Measurements from ENCODE around the gene TMEM41A. TPM values are rescaled to one million over a fixed set of nuclear protein-coding genes. Genes with fewer than 3 reads are reported as not detected.

Gene TMEM41A
- total RNA-seq (2021; ENCODE audit: unreplicated experiment) (30.2 TPM), Bru-seq, nascent RNA (percentile 86 among the genes with signal in this experiment), BruChase-seq, experiment 1, labeled RNA remaining after a 2-hour chase (percentile 94 among the genes with signal in this experiment), BruChase-seq, experiment 2, labeled RNA remaining after a 6-hour chase (percentile 90 among the genes with signal in this experiment)
- 19.7 TPM for polyA plus RNA-seq (2012; ENCODE audit: insufficient read length)
- long read RNA-seq, transcript TMEM41A-203 (5 exons, 2,827 nt): major isoform, 23 of 59 reads
- long read RNA-seq, partial matches to known transcripts: 4 of 59 reads
- long read RNA-seq, other reads (novel, unspliced or antisense): 32 of 59 reads

GRCh38 chr3:185498503-185499396 lies at the start of gene TMEM41A:
TSS of gene TMEM41A (minus strand) at chr3:185499035. CDS start at chr3:185498961, 74 bp downstream.
- intact Hi-C loops (cut with micrococcal nuclease; ENCODE audit: unreplicated experiment) (loop anchor here (5.0 kb wide), 1 partner anchor 54 kb away; the partner anchor contains the start of gene LIPH), in situ Hi-C loops (cut with HindIII; ENCODE audit: low pct_unique_long_range_greater_than_20kb, low sequenced_read_pairs) (no loop called here)
- Histone ChIP-seq H3K27me3 (ENCODE audit: control insufficient read depth, insufficient read depth, low read length) (no peaks in the 10 kb centered on the region), H3K36me3 (ENCODE audit: control insufficient read depth, insufficient read depth, low read length) (peaks cover 13% of the 10 kb centered on the region), H3K27ac (ENCODE audit: low read length) (peak within 1 kb of the TSS; percentile 86), H3K9me3 (ENCODE audit: control insufficient read depth, insufficient read depth, low read depth, low read length) (no peaks in the 10 kb centered on the region; the same call in 1 of the 2 replicates), H3K4me3 (ENCODE audit: low read depth in 2 of 2, low read length in 2 of 2) (peak within 1 kb of the TSS; percentile 91 to 96), H3K4me1 (ENCODE audit: control insufficient read depth, insufficient read depth, low read length) (peaks cover 11% of the 10 kb centered on the region)
- peak; percentile 94; the same call in 1 of the 2 replicates for TF ChIP-seq SIN3A (IDR thresholded peaks at IDR 0.05; ENCODE audit: borderline replicate concordance, insufficient read depth, low read depth, low read length)
- TF ChIP-seq POLR2AphosphoS5 (IDR thresholded peaks at IDR 0.05; ENCODE audit: low read depth, low read length): peak; percentile 89
- peak in 1 of 2 experiments; percentile 71; a peak in 1 of 4 replicates for TF ChIP-seq REST (IDR thresholded peaks at IDR 0.05; ENCODE audit: insufficient read depth in 1 of 2, low read depth in 2 of 2, low read length in 1 of 2)
- TF ChIP-seq CTCF (IDR thresholded peaks at IDR 0.05): no peak; the same call in 1 of the 2 replicates
- peak; percentile 64; the same call in 1 of the 2 replicates for TF ChIP-seq TCF7L2 (IDR thresholded peaks at IDR 0.05; ENCODE audit: low read depth, low read length)
- CTCF ChIA-PET: interaction anchor here (1.1 kb wide), 1 partner anchor 284 kb away, joined by 4 read pairs; no protein-coding TSS in a partner anchor
- BruUV-seq (replicated peaks): TSS peak; percentile 58
- ATAC-seq (peak; percentile 98), DNase-seq (ENCODE audit: low read depth, low spot score) (no peak)
- POLR2A ChIA-PET: interaction anchor here (0.6 kb wide), 1 partner anchor 301 kb away, joined by 5 read pairs; no protein-coding TSS in a partner anchor

- Histone ChIP-seq H3K4me1 (ENCODE audit: control insufficient read depth, insufficient read depth, low read length) (peaks cover 24% of the 10 kb centered on the region), H3K4me3 (ENCODE audit: low read depth in 2 of 2, low read length in 2 of 2) (no peak overlapping the region), H3K36me3 (ENCODE audit: control insufficient read depth, insufficient read depth, low read length) (no peaks in the 10 kb centered on the region), H3K27ac (ENCODE audit: low read length) (no peak overlapping the region; the same call in 1 of the 2 replicates), H3K9me3 (ENCODE audit: control insufficient read depth, insufficient read depth, low read depth, low read length) (no peaks in the 10 kb centered on the region), H3K27me3 (ENCODE audit: control insufficient read depth, insufficient read depth, low read length) (no peaks in the 10 kb centered on the region)
- ATAC-seq: no peak
- no TSS peak for BruUV-seq (replicated peaks)
- in situ Hi-C loops (cut with HindIII; ENCODE audit: low pct_unique_long_range_greater_than_20kb, low sequenced_read_pairs) (no loop called here), intact Hi-C loops (cut with micrococcal nuclease; ENCODE audit: unreplicated experiment) (no loop called here)
- TF ChIP-seq TCF7L2 (IDR thresholded peaks at IDR 0.05; ENCODE audit: low read depth, low read length) (no peak), SIN3A (IDR thresholded peaks at IDR 0.05; ENCODE audit: borderline replicate concordance, insufficient read depth, low read depth, low read length) (no peak), REST (IDR thresholded peaks at IDR 0.05; ENCODE audit: insufficient read depth in 1 of 2, low read depth in 2 of 2, low read length in 1 of 2) (no peak), CTCF (IDR thresholded peaks at IDR 0.05) (no peak), POLR2AphosphoS5 (IDR thresholded peaks at IDR 0.05; ENCODE audit: low read depth, low read length) (no peak)
- ChIA-PET POLR2A (no interaction called here), CTCF (interaction anchor here (0.7 kb wide), 1 partner anchor 232 kb away, joined by 4 read pairs; no protein-coding TSS in a partner anchor)
- DNase-seq (ENCODE audit: low read depth, low spot score): no peak
These were observed 41.9 kb upstream of the TMEM41A start for GRCh38 chr3:185540695-185541094.

All from Panc1 (cell line).